Measurements from ENCODE around the gene DGKH. TPM values are rescaled to one million over a fixed set of nuclear protein-coding genes. Genes with fewer than 3 reads are reported as not detected.
"Not testable (repeated sequence)": the region's sequence is repeated elsewhere in the genome, so short reads cannot be mapped to it uniquely, and the experiment has no call there.

The DGKH gene
- total RNA-seq, 4 donors from 2014 or later: 5.7 to 24.0 (median 15.0) TPM

DNA sequence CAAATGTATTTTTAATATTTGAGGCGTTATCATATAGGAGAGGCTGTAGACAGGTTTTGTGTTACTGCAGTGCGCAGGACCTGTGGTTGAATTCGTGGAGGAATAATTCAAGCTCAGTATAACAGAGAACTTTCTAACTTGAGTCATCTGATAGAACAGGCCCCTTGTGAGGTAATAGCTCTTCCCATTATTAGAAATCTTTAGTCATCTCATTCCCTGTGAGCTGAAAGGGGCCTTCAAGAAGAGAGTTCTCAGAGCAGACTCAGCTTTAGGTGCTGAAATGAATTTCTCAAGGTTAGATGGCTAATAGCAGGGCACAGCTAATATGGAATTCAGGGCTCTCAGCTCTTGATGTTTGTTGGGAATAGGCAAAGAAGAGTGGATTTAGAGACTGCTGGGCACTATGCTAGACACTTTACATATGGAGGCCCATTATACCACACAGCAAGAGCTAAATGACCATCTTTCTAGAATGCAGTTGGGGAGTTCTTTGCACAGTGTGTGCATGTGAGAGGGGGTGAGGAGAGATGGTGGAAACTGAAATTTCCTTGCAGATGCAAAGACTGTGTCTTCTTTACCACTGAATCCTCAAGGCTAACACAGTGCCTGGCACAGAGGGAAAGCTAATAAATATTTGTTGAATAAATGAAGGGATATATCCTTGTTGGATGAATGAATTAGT, 89.5 kb downstream of the DGKH start:
- Histone ChIP-seq H3K27ac (no peak overlapping the region), H3K4me1 (peaks cover 0 to 4% (median 0%) of the 10 kb centered on the region in 3 donors), H3K27me3 (no peaks in the 10 kb centered on the region), H3K36me3 (peaks cover 0 to 30% (median 0%) of the 10 kb centered on the region in 3 donors), H3K9me3 (no peaks in the 10 kb centered on the region), H3K4me3 (no peak overlapping the region)
- WGBS, 2 donors: 81 to 88% methylated on average over 3 of the region's 3 CpGs
- DNase-seq: no peak
- TF ChIP-seq, protein P1, sequence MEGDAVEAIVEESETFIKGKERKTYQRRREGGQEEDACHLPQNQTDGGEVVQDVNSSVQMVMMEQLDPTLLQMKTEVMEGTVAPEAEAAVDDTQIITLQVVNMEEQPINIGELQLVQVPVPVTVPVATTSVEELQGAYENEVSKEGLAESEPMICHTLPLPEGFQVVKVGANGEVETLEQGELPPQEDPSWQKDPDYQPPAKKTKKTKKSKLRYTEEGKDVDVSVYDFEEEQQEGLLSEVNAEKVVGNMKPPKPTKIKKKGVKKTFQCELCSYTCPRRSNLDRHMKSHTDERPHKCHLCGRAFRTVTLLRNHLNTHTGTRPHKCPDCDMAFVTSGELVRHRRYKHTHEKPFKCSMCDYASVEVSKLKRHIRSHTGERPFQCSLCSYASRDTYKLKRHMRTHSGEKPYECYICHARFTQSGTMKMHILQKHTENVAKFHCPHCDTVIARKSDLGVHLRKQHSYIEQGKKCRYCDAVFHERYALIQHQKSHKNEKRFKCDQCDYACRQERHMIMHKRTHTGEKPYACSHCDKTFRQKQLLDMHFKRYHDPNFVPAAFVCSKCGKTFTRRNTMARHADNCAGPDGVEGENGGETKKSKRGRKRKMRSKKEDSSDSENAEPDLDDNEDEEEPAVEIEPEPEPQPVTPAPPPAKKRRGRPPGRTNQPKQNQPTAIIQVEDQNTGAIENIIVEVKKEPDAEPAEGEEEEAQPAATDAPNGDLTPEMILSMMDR (IDR thresholded peaks at IDR 0.05): no peak
- TF ChIP-seq POLR2A (IDR thresholded peaks at IDR 0.05): no peak
- intact Hi-C loops (cut with DNase I): no loop called here

GRCh38 chr13:42140494-42140893, 92.0 kb downstream of the DGKH start:
- no peak for DNase-seq

GRCh38 chr13:42141052-42141451, 92.6 kb downstream of the DGKH start:
- H3K4me1 ChIP-seq; H3K27ac ChIP-seq; H3K27me3 ChIP-seq; intact Hi-C loops (cut with DNase I); H3K4me3 ChIP-seq; H3K9me3 ChIP-seq; DNase-seq: not testable (repeated sequence)
- H3K36me3 ChIP-seq: peaks cover 0 to 32% (median 0%) of the 10 kb centered on the region in 3 donors
- 94 to 100% methylated on average over 1 of the region's 2 CpGs for WGBS, 2 donors

More at GRCh38 chr13:42140494-42140893, 92.0 kb downstream of the DGKH start:
- 53 to 54% methylated on average over 2 of the region's 2 CpGs for WGBS, 2 donors
- Histone ChIP-seq H3K36me3 (peaks cover 0 to 32% (median 0%) of the 10 kb centered on the region in 3 donors), H3K27me3 (no peaks in the 10 kb centered on the region), H3K4me3 (no peak overlapping the region), H3K27ac (no peak overlapping the region), H3K4me1 (no peaks in the 10 kb centered on the region), H3K9me3 (no peaks in the 10 kb centered on the region)
- intact Hi-C loops (cut with DNase I): no loop called here
- TF ChIP-seq, protein P1 (IDR thresholded peaks at IDR 0.05): no peak
- TF ChIP-seq POLR2A (IDR thresholded peaks at IDR 0.05): no peak

GRCh38 chr13:42146359-42146758, 97.9 kb downstream of the DGKH start:
- WGBS, 2 donors: 68 to 84% methylated on average over 2 of the region's 2 CpGs
- H3K36me3 ChIP-seq: peaks cover 0 to 14% (median 0%) of the 10 kb centered on the region in 3 donors
- TF ChIP-seq, protein P1 (IDR thresholded peaks at IDR 0.05): no peak
- no peak for TF ChIP-seq POLR2A (IDR thresholded peaks at IDR 0.05)
- no peaks in the 10 kb centered on the region for H3K9me3 ChIP-seq
- no peak for DNase-seq
- H3K27me3 ChIP-seq: no peaks in the 10 kb centered on the region
- H3K27ac ChIP-seq: no peak overlapping the region
- H3K4me3 ChIP-seq: no peak overlapping the region
- no peaks in the 10 kb centered on the region for H3K4me1 ChIP-seq
- intact Hi-C loops (cut with DNase I): no loop called here

GRCh38 chr13:42148538-42148937, 100.1 kb downstream of the DGKH start:
- no peaks in the 10 kb centered on the region for H3K27me3 ChIP-seq
- no peak overlapping the region for H3K4me3 ChIP-seq
- TF ChIP-seq POLR2A (IDR thresholded peaks at IDR 0.05): no peak
- TF ChIP-seq, protein P1 (IDR thresholded peaks at IDR 0.05): no peak
- H3K36me3 ChIP-seq: peaks cover 0 to 13% (median 0%) of the 10 kb centered on the region in 3 donors
- intact Hi-C loops (cut with DNase I): no loop called here
- H3K4me1 ChIP-seq: no peaks in the 10 kb centered on the region
- WGBS, 2 donors: 72 to 85% methylated on average over 7 of the region's 7 CpGs
- no peak for DNase-seq
- no peak overlapping the region for H3K27ac ChIP-seq
- H3K9me3 ChIP-seq: no peaks in the 10 kb centered on the region
